Measurements from ENCODE around the gene GMEB2.

The GMEB2 gene

DNA sequence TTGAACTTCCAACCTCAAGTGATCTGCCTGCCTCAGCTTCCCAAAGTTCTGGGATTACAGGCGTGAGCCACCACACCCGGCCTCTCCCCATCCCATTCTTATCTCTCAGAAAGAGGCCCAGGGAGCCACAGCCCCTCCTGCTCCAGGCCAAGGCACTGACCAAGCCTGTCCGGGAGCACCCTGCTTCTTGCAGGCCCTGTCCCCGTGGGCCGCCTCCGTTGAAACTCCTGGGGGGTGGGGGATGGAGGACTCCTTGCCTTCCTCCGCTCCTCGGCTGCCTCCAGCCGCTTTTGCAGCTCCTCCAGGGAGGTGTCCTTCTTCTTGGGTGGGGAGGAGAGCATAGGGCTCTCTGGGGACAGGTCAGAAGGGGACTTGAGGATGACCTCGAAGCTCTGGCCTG is 16.6 kb upstream of the GMEB2 start:
- H4K91ac ChIP-seq (ENCODE audit: low read length), result no peak overlapping the region
- no peak overlapping the region for H2AFZ ChIP-seq (ENCODE audit: low read depth, low read length)
- H3K79me1 ChIP-seq (replicated peaks; ENCODE audit: low read length, poor library complexity, severe bottlenecking), result peaks cover 5% of the 10 kb centered on the region
- H2BK120ac ChIP-seq (ENCODE audit: low read depth, low read length), result no peak overlapping the region
- no peak overlapping the region for H3K27ac ChIP-seq (ENCODE audit: low read length, poor library complexity, severe bottlenecking)
- H3K4me1 ChIP-seq (ENCODE audit: control insufficient read depth, insufficient read depth, low read depth, low read length), result peaks cover 20% of the 10 kb centered on the region
- H4K8ac ChIP-seq (ENCODE audit: low read length), result no peak overlapping the region
- H2BK15ac ChIP-seq (ENCODE audit: low read depth, poor library complexity, severe bottlenecking), result no peak overlapping the region
- no peak overlapping the region for H2BK12ac ChIP-seq (ENCODE audit: low read length in 2 of 2)
- H3K9me3 ChIP-seq (ENCODE audit: control insufficient read depth, low read length), result no peaks in the 10 kb centered on the region
- no peak overlapping the region for H3K4me2 ChIP-seq (ENCODE audit: low read length, poor library complexity, severe bottlenecking)
- H3K27me3 ChIP-seq (ENCODE audit: control insufficient read depth in 1 of 2, insufficient read depth in 1 of 2, low read length in 2 of 2), result no peaks in the 10 kb centered on the region
- no peak overlapping the region for H3K18ac ChIP-seq (ENCODE audit: low read depth in 1 of 2, low read length in 2 of 2)
- no peak overlapping the region for H3K9ac ChIP-seq (ENCODE audit: low read length)
- H2AK5ac ChIP-seq (ENCODE audit: low read length, severe bottlenecking), result no peak overlapping the region
- H3K23ac ChIP-seq (ENCODE audit: low read length in 2 of 2), result no peak overlapping the region
- H3K4me3 ChIP-seq (ENCODE audit: insufficient read depth in 1 of 2, low read depth in 1 of 2, low read length in 2 of 2), result no peak overlapping the region
- no peak overlapping the region for H3K14ac ChIP-seq (ENCODE audit: low read length in 2 of 2)
- WGBS, result 84% methylated on average over 7 of the region's 10 CpGs
- no peak overlapping the region for H3K4ac ChIP-seq (ENCODE audit: low read depth in 1 of 2, low read length in 2 of 2)
- no peak for DNase-seq
- H3K36me3 ChIP-seq (ENCODE audit: control insufficient read depth in 1 of 2, insufficient read depth in 2 of 2, low read depth in 1 of 2, low read length in 2 of 2), result peaks cover 0 to 22% of the 10 kb centered on the region in 2 experiments
- no peak overlapping the region for H2BK5ac ChIP-seq (ENCODE audit: low read depth, low read length, poor library complexity, severe bottlenecking)

- H3K9ac ChIP-seq (ENCODE audit: low read length), result no peak overlapping the region
- no peak overlapping the region for H2BK15ac ChIP-seq (ENCODE audit: low read depth, poor library complexity, severe bottlenecking)
- WGBS, result 18% methylated on average over 23 of the region's 29 CpGs
- H3K23ac ChIP-seq (ENCODE audit: low read length in 2 of 2), result no peak overlapping the region
- peak overlapping the region; percentile 5 for H2BK120ac ChIP-seq (ENCODE audit: low read depth, low read length)
- no peak overlapping the region for H3K18ac ChIP-seq (ENCODE audit: low read depth in 1 of 2, low read length in 2 of 2)
- H3K14ac ChIP-seq (ENCODE audit: low read length in 2 of 2), result no peak overlapping the region
- H3K27me3 ChIP-seq (ENCODE audit: control insufficient read depth in 1 of 2, insufficient read depth in 1 of 2, low read length in 2 of 2), result no peaks in the 10 kb centered on the region
- no peak overlapping the region for H2BK5ac ChIP-seq (ENCODE audit: low read depth, low read length, poor library complexity, severe bottlenecking)
- peak overlapping the region; percentile 98 for H3K4me2 ChIP-seq (ENCODE audit: low read length, poor library complexity, severe bottlenecking)
- no peak overlapping the region for H3K27ac ChIP-seq (ENCODE audit: low read length, poor library complexity, severe bottlenecking)
- no peak overlapping the region for H2AK5ac ChIP-seq (ENCODE audit: low read length, severe bottlenecking)
- H3K79me1 ChIP-seq (replicated peaks; ENCODE audit: low read length, poor library complexity, severe bottlenecking), result peaks cover 2% of the 10 kb centered on the region
- H4K91ac ChIP-seq (ENCODE audit: low read length), result no peak overlapping the region
- H3K9me3 ChIP-seq (ENCODE audit: control insufficient read depth, low read length), result no peaks in the 10 kb centered on the region
- no peak for DNase-seq
- peaks cover 0 to 18% of the 10 kb centered on the region in 2 experiments for H3K36me3 ChIP-seq (ENCODE audit: control insufficient read depth in 1 of 2, insufficient read depth in 2 of 2, low read depth in 1 of 2, low read length in 2 of 2)
- peak overlapping the region; percentile 62 to 71 for H3K4me3 ChIP-seq (ENCODE audit: insufficient read depth in 1 of 2, low read depth in 1 of 2, low read length in 2 of 2)
- peaks cover 20% of the 10 kb centered on the region for H3K4me1 ChIP-seq (ENCODE audit: control insufficient read depth, insufficient read depth, low read depth, low read length)
- H3K4ac ChIP-seq (ENCODE audit: low read depth in 1 of 2, low read length in 2 of 2), result no peak overlapping the region
- no peak overlapping the region for H2AFZ ChIP-seq (ENCODE audit: low read depth, low read length)
- H4K8ac ChIP-seq (ENCODE audit: low read length), result no peak overlapping the region
- H2BK12ac ChIP-seq (ENCODE audit: low read length in 2 of 2), result no peak overlapping the region
These were observed 15.8 kb upstream of the GMEB2 start for GRCh38 chr20:63642527-63643247.

DNA sequence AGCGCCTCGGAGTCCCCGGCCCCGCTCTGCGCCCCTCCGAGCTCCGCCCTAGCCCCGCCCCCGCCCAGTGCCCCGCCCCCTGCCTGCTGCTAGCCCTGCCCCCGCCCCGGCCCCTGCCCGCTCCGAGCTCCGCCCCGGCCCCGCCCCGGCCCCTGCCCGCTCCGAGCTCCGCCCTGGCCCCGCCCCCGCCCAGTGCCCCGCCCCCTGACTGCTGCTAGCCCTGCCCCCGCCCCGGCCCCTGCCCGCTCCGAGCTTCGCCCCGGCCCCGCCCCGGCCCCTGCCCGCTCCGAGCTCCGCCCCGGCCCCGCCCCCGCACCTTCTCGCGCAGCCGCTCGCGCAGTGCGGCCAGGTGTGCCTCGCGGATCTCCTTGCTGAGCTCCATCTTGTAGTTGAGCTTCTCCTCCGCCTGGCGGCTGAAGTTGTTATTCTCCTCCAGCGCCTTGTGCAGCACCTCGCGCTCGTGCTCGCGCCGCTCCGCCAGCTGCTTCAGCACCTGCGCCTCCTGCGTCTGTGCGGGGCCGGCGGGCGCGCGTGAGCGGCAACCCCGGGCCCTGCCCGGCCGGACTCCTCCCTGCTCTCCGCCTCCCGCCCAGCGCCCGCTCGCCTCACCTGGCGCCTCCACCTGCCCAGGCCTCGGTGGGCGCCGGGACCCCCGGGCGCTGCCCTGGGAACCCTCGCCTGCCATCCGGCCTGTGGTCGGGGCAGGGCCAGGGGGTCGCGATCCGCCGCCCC is 15.1 kb upstream of the GMEB2 start:
- WGBS, result under 1% methylated on average over 38 of the region's 86 CpGs

GRCh38 chr20:63641146-63641791 is 14.4 kb upstream of the GMEB2 start:
- Histone ChIP-seq H3K4me3 (ENCODE audit: insufficient read depth in 1 of 2, low read depth in 1 of 2, low read length in 2 of 2) (peak overlapping the region; percentile 54 to 72), H3K9me3 (ENCODE audit: control insufficient read depth, low read length) (no peaks in the 10 kb centered on the region), H2BK5ac (ENCODE audit: low read depth, low read length, poor library complexity, severe bottlenecking) (no peak overlapping the region), H3K4me2 (ENCODE audit: low read length, poor library complexity, severe bottlenecking) (peak overlapping the region; percentile 76), H4K8ac (ENCODE audit: low read length) (peak overlapping the region; percentile 64), H4K91ac (ENCODE audit: low read length) (no peak overlapping the region), H3K79me1 (replicated peaks; ENCODE audit: low read length, poor library complexity, severe bottlenecking) (peaks cover 2% of the 10 kb centered on the region), H3K27me3 (ENCODE audit: control insufficient read depth in 1 of 2, insufficient read depth in 1 of 2, low read length in 2 of 2) (no peaks in the 10 kb centered on the region), H3K4ac (ENCODE audit: low read depth in 1 of 2, low read length in 2 of 2) (peak overlapping the region; percentile 75 to 77), H3K27ac (ENCODE audit: low read length, poor library complexity, severe bottlenecking) (no peak overlapping the region), H3K23ac (ENCODE audit: low read length in 2 of 2) (no peak overlapping the region), H2AFZ (ENCODE audit: low read depth, low read length) (peak overlapping the region; percentile 64), H3K14ac (ENCODE audit: low read length in 2 of 2) (peak overlapping the region in 1 of 2 experiments; percentile 69), H2BK120ac (ENCODE audit: low read depth, low read length) (no peak overlapping the region), H3K9ac (ENCODE audit: low read length) (peak overlapping the region; percentile 68), H3K18ac (ENCODE audit: low read depth in 1 of 2, low read length in 2 of 2) (peak overlapping the region; percentile 86 to 87), H2AK5ac (ENCODE audit: low read length, severe bottlenecking) (no peak overlapping the region), H2BK15ac (ENCODE audit: low read depth, poor library complexity, severe bottlenecking) (no peak overlapping the region), H3K36me3 (ENCODE audit: control insufficient read depth in 1 of 2, insufficient read depth in 2 of 2, low read depth in 1 of 2, low read length in 2 of 2) (peaks cover 0 to 18% of the 10 kb centered on the region in 2 experiments), H2BK12ac (ENCODE audit: low read length in 2 of 2) (peak overlapping the region in 1 of 2 experiments; percentile 77), H3K4me1 (ENCODE audit: control insufficient read depth, insufficient read depth, low read depth, low read length) (peaks cover 22% of the 10 kb centered on the region)
- peak; percentile 60 for DNase-seq
- WGBS, result 17% methylated on average over 40 of the region's 47 CpGs

More for the DNA sequence above, 15.1 kb upstream of the GMEB2 start:
- peaks cover 2% of the 10 kb centered on the region for H3K79me1 ChIP-seq (replicated peaks; ENCODE audit: low read length, poor library complexity, severe bottlenecking)
- H3K4ac ChIP-seq (ENCODE audit: low read depth in 1 of 2, low read length in 2 of 2), result no peak overlapping the region
- H3K27ac ChIP-seq (ENCODE audit: low read length, poor library complexity, severe bottlenecking), result no peak overlapping the region
- no peaks in the 10 kb centered on the region for H3K9me3 ChIP-seq (ENCODE audit: control insufficient read depth, low read length)
- H2BK15ac ChIP-seq (ENCODE audit: low read depth, poor library complexity, severe bottlenecking), result no peak overlapping the region
- H2AK5ac ChIP-seq (ENCODE audit: low read length, severe bottlenecking), result no peak overlapping the region
- H3K14ac ChIP-seq (ENCODE audit: low read length in 2 of 2), result no peak overlapping the region
- peak overlapping the region; percentile 62 to 72 for H3K4me3 ChIP-seq (ENCODE audit: insufficient read depth in 1 of 2, low read depth in 1 of 2, low read length in 2 of 2)
- peaks cover 22% of the 10 kb centered on the region for H3K4me1 ChIP-seq (ENCODE audit: control insufficient read depth, insufficient read depth, low read depth, low read length)
- H2BK5ac ChIP-seq (ENCODE audit: low read depth, low read length, poor library complexity, severe bottlenecking), result no peak overlapping the region
- H2AFZ ChIP-seq (ENCODE audit: low read depth, low read length), result no peak overlapping the region
- no peaks in the 10 kb centered on the region for H3K27me3 ChIP-seq (ENCODE audit: control insufficient read depth in 1 of 2, insufficient read depth in 1 of 2, low read length in 2 of 2)
- peak; percentile 74 for DNase-seq
- H3K23ac ChIP-seq (ENCODE audit: low read length in 2 of 2), result no peak overlapping the region
- H2BK120ac ChIP-seq (ENCODE audit: low read depth, low read length), result no peak overlapping the region
- no peak overlapping the region for H2BK12ac ChIP-seq (ENCODE audit: low read length in 2 of 2)
- H3K9ac ChIP-seq (ENCODE audit: low read length), result no peak overlapping the region
- H3K4me2 ChIP-seq (ENCODE audit: low read length, poor library complexity, severe bottlenecking), result peak overlapping the region; percentile 98
- no peak overlapping the region for H4K8ac ChIP-seq (ENCODE audit: low read length)
- peak overlapping the region in 1 of 2 experiments; percentile 16 for H3K18ac ChIP-seq (ENCODE audit: low read depth in 1 of 2, low read length in 2 of 2)
- H4K91ac ChIP-seq (ENCODE audit: low read length), result no peak overlapping the region
- H3K36me3 ChIP-seq (ENCODE audit: control insufficient read depth in 1 of 2, insufficient read depth in 2 of 2, low read depth in 1 of 2, low read length in 2 of 2), result peaks cover 0 to 18% of the 10 kb centered on the region in 2 experiments
